ENCODE measurements around the gene DMBX1.

The DMBX1 gene

GRCh38 chr1:46484783-46485490 lies 4.7 kb upstream of the DMBX1 start:
- no peak for DNase-seq

GRCh38 chr1:46485564-46486431 lies 3.8 kb upstream of the DMBX1 start:
- DNase-seq: no peak

GRCh38 chr1:46486432-46487015 lies 3.1 kb upstream of the DMBX1 start:
- no peak for DNase-seq

- DNase-seq: no peak
Measured at GRCh38 chr1:46487818-46488218, 1.8 kb upstream of the DMBX1 start.

GRCh38 chr1:46488343-46489168 lies 1.1 kb upstream of the DMBX1 start:
- DNase-seq: no peak

GRCh38 chr1:46489169-46489637 lies 433 bp upstream of the DMBX1 start:
- DNase-seq: no peak

- no peak for DNase-seq
Measured at GRCh38 chr1:46490406-46490655, 695 bp downstream of the DMBX1 start.

GRCh38 chr1:46490656-46491442 lies 1.2 kb downstream of the DMBX1 start:
- DNase-seq: no peak

- DNase-seq: no peak
Measured at GRCh38 chr1:46491443-46492268, 2.0 kb downstream of the DMBX1 start.

- no peak for DNase-seq
Measured at GRCh38 chr1:46492269-46492853, 2.7 kb downstream of the DMBX1 start.

- no peak for DNase-seq
Measured at GRCh38 chr1:46492871-46493270, 3.2 kb downstream of the DMBX1 start.

- DNase-seq: no peak
Measured at GRCh38 chr1:46493316-46494032, 3.8 kb downstream of the DMBX1 start.

GRCh38 chr1:46494910-46495309 lies 5.3 kb downstream of the DMBX1 start:
- no peak for DNase-seq

- no peak for DNase-seq
Measured at GRCh38 chr1:46495778-46496177, 6.1 kb downstream of the DMBX1 start.

GRCh38 chr1:46496505-46496904 lies 6.9 kb downstream of the DMBX1 start:
- no peak for DNase-seq

- DNase-seq: no peak
Measured at GRCh38 chr1:46497020-46497419, 7.4 kb downstream of the DMBX1 start.

- DNase-seq: no peak
Measured at GRCh38 chr1:46497665-46498064, 8.0 kb downstream of the DMBX1 start.

- no peak for DNase-seq
Measured at GRCh38 chr1:46501528-46501927, 11.9 kb downstream of the DMBX1 start.

- DNase-seq: no peak
Measured at GRCh38 chr1:46503421-46503820, 13.8 kb downstream of the DMBX1 start.

GRCh38 chr1:46506470-46507219 lies 17.0 kb downstream of the DMBX1 start:
- no peak for DNase-seq

All from SW 1271 (cell line).